Ascending aorta (tissue), 2 donors: ENCODE data around the gene HCCS. TPM values are rescaled to one million over a fixed set of nuclear protein-coding genes. Genes with fewer than 3 reads are reported as not detected.

ENCODE experiments used
- DNase-seq, 2 donors: peaks; one replicate each; pipeline ENCODE4 v3.0.0-alpha.2; 2019; ENCODE audit warnings: low spot score in 2 of 2
- H3K27ac ChIP-seq, 2 donors: fragments of 200-600 bp; sonication (generic); one replicate each; pipeline ENCODE4 v1.5.1; 2016 to 2017; ENCODE audit warnings: mild to moderate bottlenecking in 1 of 2
- H3K27me3 ChIP-seq: fragments of 200-600 bp; sonication (generic); one replicate; pipeline ENCODE4 v1.5.1; 2017
- H3K36me3 ChIP-seq, 2 donors: fragments of 200-600 bp; sonication (generic); one replicate each; pipeline ENCODE4 v1.5.1; 2016
- H3K4me1 ChIP-seq, 2 donors: fragments of 200-600 bp; sonication (generic); one replicate each; pipeline ENCODE4 v1.5.1; 2016 to 2017; ENCODE audit warnings: mild to moderate bottlenecking in 1 of 2
- H3K4me3 ChIP-seq, 2 donors: fragments of 200-600 bp; sonication (generic); one replicate each; pipeline ENCODE4 v1.5.1; 2016 to 2017; ENCODE audit warnings: mild to moderate bottlenecking in 1 of 2
- H3K9me3 ChIP-seq, 2 donors: fragments of 200-600 bp; sonication (generic); one replicate each; pipeline ENCODE4 v1.5.1; 2016
- CTCF ChIP-seq, 3 experiments: fragments of 200-600 bp in 2 of 3; fragments of 450-650 bp in 1 of 3; sonication (generic) in 2 of 3; IDR thresholded peaks; one replicate each; pipeline ENCODE4 v1.5.1; 2016 to 2019; ENCODE audit warnings: antibody characterized with exemption in 3 of 3, mild to moderate bottlenecking in 1 of 3, moderate library complexity in 1 of 3
- intact Hi-C: fragments of 100-400 bp; cut with DNase I; formaldehyde crosslinking; loops from one replicate; pipeline ENCODE4 v1.15.1; 2023
- total RNA-seq: library from RNA; depleted of rRNA; stranded (reverse); fragments of >200 nt; gene quantifications from one replicate; pipeline ENCODE4 v1.1.0, GENCODE V29; 2016

HCCS gene
- total RNA-seq, 1 donor from 2014 or later, result 65.0 TPM

- H3K36me3 ChIP-seq, result no peaks in the 10 kb centered on the region
- no peaks in the 10 kb centered on the region for H3K27me3 ChIP-seq
- H3K9me3 ChIP-seq, result no peaks in the 10 kb centered on the region
- intact Hi-C loops, result no loop called here
- no peak overlapping the region for H3K4me3 ChIP-seq
- no peak for TF ChIP-seq CTCF (IDR thresholded peaks at IDR 0.05)
- H3K4me1 ChIP-seq, result no peaks in the 10 kb centered on the region
- DNase-seq, result no peak
- H3K27ac ChIP-seq, result no peak overlapping the region
These were observed 30.3 kb upstream of the HCCS start for GRCh38 chrX:11080741-11081305.

GRCh38 chrX:11081511-11081910 is 29.6 kb upstream of the HCCS start:
- Histone ChIP-seq H3K9me3 (no peaks in the 10 kb centered on the region), H3K27me3 (no peaks in the 10 kb centered on the region), H3K4me1 (no peaks in the 10 kb centered on the region), H3K4me3 (no peak overlapping the region), H3K36me3 (no peaks in the 10 kb centered on the region), H3K27ac (no peak overlapping the region)
- intact Hi-C loops, result no loop called here
- no peak for TF ChIP-seq CTCF (IDR thresholded peaks at IDR 0.05)
- DNase-seq, result no peak

- H3K27ac ChIP-seq, result no peak overlapping the region
- no peak for TF ChIP-seq CTCF (IDR thresholded peaks at IDR 0.05)
- peaks cover 0 to 12% of the 10 kb centered on the region in 2 donors for H3K9me3 ChIP-seq
- no peaks in the 10 kb centered on the region for H3K36me3 ChIP-seq
- intact Hi-C loops, result no loop called here
- H3K27me3 ChIP-seq, result no peaks in the 10 kb centered on the region
- no peaks in the 10 kb centered on the region for H3K4me1 ChIP-seq
- H3K4me3 ChIP-seq, result no peak overlapping the region
- no peak for DNase-seq
These were observed 25.8 kb upstream of the HCCS start for GRCh38 chrX:11085305-11085704.

GRCh38 chrX:11089802-11090201 is 21.3 kb upstream of the HCCS start:
- H3K9me3 ChIP-seq, result peaks cover 0 to 18% of the 10 kb centered on the region in 2 donors
- intact Hi-C loops, result no loop called here
- no peak for TF ChIP-seq CTCF (IDR thresholded peaks at IDR 0.05)
- H3K27me3 ChIP-seq, result no peaks in the 10 kb centered on the region
- H3K36me3 ChIP-seq, result no peaks in the 10 kb centered on the region
- no peaks in the 10 kb centered on the region for H3K4me1 ChIP-seq
- no peak overlapping the region for H3K27ac ChIP-seq
- no peak overlapping the region for H3K4me3 ChIP-seq
- DNase-seq, result no peak

- intact Hi-C loops, result no loop called here
These were observed 13.2 kb upstream of the HCCS start for GRCh38 chrX:11097933-11098332.

More at GRCh38 chrX:11097933-11098332, 13.2 kb upstream of the HCCS start:
- H3K27me3 ChIP-seq, result no peaks in the 10 kb centered on the region
- H3K9me3 ChIP-seq, result no peaks in the 10 kb centered on the region
- no peaks in the 10 kb centered on the region for H3K36me3 ChIP-seq
- H3K4me3 ChIP-seq, result no peak overlapping the region
- no peak overlapping the region for H3K27ac ChIP-seq
- H3K4me1 ChIP-seq, result no peaks in the 10 kb centered on the region
- TF ChIP-seq CTCF (IDR thresholded peaks at IDR 0.05), result no peak
- no peak for DNase-seq
